GM19043 (cell line): ENCODE data around the gene SLC39A7.

Experiments used
- ATAC-seq: cut with Tn5 transposase; IDR thresholded peaks from one replicate; pipeline ENCODE4 v1.9.1; 2021; ENCODE audit warnings: low read depth; ENCODE audit not compliant: unreplicated experiment

SLC39A7 gene

DNA sequence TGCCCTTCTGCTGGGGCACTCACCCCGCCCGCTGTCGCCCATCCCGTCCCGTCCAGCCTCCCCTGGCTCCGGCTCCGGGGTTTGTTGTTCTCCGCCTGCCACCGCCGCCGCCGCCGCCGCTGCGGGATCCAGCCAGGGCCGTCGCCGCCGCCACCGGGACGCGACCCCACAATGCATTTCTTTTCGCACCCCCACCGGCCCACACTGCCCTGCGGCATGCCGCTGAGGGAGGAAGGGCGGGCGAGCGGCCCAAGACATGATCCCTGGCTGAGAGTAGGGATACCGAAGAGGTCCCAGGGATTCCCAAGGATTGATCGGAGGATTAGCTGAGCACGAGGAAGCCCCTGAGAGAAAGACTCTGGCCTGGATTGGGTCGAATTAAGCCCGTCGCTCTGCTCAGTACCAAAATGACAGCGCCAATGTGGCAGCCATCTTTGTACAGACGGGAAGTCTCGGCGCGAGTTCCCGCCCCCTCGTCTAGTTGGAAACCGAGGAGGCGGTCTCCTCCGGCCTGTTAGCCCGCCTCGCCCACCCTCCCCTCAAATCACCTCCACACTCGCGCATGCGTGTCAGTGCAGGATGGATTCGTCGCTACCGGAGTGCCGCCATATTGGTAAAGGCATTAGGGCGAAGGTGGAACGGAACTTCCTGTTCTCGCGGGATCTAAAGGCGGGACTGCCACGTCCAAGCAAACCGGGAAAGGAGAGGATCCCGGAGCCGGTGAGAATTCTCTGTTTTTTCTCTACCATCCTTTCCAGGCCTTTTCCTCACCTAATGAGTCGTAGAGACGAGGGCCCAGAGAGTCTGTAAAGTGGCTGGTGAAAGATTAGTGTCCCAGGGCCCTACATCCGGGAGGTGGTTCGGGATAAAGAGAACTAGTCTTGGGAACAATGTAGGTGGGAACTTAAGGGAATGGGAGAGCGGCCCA is at the start of gene SLC39A7, which contains the start of gene RXRB:
Gene SLC39A7 (plus strand): TSS at position 649 of the 928 bp plus-strand sequence. CDS start 379 bp downstream, outside the sequence.
Gene RXRB (minus strand): TSS at position 447 of the 928 bp plus-strand sequence. CDS start 189 bp downstream, at position 258.
- ATAC-seq, result peak; percentile 45

DNA sequence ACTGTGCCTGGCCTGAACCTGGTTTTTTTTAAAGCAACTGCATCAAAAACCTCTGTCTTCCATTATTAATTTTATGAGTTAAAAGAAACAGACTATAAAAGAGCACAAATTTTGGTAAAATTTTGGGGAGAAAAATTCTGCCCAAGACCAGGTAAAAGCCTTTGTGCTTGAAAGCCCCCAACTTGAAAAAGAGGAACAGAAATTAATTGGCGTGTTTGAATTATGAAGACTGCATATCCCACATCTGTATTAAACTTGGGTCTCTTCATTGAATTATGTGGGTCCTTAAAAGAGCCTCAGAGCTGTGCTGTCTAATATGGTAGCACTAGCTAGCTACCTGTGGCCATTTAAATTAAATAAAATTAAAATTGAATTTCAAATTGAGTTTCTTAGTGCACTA is 49.6 kb upstream of the SLC39A7 start:
- no peak for ATAC-seq

- ATAC-seq, result no peak
Measured at GRCh38 chr6:33154349-33154748, 46.3 kb upstream of the SLC39A7 start.

GRCh38 chr6:33156561-33156960 is 44.1 kb upstream of the SLC39A7 start:
- no peak for ATAC-seq

GRCh38 chr6:33156964-33157363 is 43.7 kb upstream of the SLC39A7 start:
- no peak for ATAC-seq

- ATAC-seq, result no peak
Measured at GRCh38 chr6:33160096-33160495, 40.6 kb upstream of the SLC39A7 start.

DNA sequence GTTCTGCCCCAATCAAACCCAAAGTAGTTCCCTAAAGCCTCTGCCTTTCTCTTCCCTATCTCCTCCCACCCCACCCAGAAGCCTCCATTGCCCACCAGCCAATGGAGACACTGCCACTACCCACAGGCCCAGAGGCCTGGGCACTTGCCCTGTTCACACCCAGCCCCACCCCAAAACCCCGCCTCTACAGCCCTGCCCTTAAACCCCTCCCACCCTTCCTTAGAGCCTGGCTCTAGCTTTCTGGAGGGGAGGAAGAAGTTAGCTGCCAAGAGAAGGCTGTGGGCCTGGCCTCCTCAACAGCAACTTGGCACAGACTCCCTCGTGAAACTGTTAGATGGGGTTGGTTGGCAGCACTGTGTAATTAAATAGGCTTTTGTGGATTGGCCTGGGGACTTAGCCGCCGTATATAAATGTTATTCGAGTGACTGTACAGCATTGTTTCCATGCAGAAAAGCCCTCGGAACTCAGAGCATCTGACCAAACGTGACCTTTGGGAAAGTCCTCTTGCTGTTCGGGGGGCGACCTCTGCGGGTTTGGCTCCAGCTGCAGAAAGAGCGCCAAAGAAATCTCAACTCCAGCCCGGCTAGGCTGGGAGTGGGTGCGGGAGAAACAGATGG is 39.8 kb upstream of the SLC39A7 start:
- no peak for ATAC-seq

DNA sequence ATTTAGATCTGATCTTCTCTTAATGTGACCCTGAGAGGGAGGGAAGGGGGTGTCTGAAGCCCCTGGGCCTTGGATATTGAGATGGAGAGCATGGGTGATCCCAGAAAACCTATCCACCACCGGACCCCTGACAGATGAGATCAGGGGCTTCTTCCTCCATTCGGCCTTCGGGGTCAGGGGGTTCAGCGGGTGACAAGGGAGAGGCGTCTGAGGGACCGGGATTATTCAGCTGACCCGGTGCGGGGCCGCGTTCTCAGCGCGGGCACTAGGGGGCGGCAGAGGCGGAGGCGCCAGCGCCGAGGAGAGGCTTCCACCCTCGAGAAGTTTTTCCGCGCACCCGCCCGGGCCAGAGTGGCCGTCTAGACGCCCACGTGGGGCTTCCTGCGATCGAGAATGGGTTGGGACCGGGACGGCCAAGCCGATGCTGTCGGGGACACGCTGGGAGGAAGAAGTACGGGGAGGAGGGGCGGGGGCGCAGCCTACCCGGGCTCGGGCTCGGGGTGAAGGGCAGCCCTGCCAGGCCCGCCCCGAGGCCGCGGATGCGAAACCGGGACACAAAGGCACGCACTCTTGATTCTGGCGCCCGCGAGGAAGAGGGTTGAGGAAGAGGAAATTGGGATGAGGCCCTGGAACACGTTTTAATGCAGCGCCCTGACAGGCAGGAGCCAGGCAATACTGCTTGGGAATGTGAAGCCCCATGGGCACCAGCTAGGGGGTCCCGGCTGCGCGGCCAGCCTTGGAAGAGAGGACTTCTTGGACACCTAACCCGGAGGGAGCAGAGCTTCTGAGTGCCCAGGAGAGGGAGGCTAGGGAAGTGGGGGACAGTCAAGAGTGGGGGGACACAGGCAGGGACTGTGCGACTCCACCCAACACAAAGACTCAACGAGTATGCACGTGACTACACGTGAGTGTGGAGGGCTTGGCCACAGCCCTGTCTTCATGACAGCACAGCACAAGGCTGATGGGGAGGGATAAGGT is 39.0 kb upstream of the SLC39A7 start:
- no peak for ATAC-seq

DNA sequence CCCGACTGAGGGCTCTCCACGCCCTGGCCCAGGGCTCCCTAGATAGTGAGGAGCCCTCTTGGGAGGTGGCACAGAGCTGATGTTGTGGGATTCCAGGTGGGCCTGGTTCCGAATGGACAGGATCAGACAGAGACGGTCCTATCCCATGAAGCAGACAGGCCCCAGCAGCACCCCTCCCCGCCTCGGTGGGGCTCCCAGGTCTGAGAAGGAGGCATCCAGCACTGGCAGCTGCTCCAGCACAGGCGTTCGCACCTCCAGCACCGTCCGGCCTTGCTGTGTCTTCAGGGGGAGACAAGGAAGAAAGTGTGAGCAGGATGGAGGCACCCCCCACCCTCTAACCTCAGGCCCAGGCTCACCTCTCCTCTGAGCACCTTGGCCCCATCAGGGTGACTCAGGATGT is 37.1 kb upstream of the SLC39A7 start:
- no peak for ATAC-seq

GRCh38 chr6:33164176-33164575 is 36.5 kb upstream of the SLC39A7 start:
- no peak for ATAC-seq

DNA sequence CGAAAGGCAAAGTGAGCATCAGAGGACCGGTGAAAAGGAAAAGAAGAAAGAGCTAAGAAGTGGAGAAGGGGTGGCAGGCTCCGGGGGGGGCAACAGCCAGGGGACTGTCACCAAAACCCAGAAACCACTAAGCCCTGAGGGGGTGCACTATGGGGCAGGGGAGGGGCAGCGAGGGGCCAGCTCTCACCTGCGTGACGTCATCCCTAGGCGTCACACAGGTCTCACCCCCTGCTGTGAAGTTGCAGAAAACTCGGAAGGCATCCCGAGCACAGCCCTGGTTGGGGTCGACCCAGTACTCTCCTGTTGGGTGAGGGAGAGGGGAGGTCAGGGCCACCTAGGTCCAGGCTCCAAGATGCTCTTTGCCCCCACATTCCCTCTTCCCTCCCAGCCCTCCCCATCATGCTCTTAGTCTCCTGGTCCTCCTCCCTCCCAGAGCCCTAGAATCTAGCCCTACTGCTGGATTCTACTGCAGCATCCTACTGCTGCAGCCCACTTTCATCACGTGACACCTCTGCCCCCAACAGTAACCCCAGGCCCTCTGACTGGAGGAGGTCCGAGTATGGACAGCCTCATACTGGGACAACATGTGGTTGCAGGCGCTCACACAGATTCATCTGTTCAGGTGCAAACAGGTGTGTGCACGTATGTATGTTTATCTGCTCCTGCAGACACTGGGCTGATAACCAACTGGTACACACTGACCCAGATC is 35.8 kb upstream of the SLC39A7 start:
- no peak for ATAC-seq

- no peak for ATAC-seq
Measured at GRCh38 chr6:33165581-33166258, 34.9 kb upstream of the SLC39A7 start.

DNA sequence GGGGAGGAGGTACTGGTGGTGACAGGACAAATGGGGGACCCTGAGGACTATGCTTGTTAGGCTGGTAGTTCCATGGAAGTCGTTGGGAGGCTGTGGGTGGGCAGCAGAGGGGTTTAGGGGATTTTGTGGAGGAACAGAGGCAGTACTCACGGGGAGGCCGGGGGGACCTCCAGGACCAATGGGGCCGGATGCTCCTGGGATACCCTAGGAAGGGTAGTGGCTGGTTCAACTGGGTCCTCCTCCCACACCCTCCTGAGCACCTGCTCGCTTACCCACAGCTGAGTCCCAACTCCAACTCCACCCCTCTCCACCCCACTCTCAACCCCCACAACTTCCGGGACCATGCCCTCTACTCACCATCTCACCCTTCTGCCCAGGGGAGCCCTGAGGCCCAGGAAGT is 34.3 kb upstream of the SLC39A7 start:
- no peak for ATAC-seq

DNA sequence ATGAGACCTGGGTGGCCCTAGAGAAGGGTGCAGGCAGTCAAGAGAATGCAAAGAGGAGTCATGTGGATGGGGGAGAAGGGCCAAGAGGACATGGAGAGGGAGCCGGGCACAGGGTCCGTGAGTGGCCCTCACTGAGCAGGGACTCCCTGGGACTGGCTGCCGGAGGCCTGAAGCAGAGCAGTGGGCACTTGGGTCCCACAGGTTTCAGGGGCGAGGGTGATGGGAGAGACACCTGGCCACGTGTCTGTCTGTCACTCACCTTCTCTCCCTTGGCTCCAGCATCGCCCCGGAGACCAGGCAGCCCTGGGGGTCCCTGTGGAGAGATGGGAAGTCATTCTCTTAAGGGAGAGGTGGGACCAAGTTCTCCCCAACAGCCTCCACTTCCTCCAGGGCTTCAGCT is 33.9 kb upstream of the SLC39A7 start:
- ATAC-seq, result no peak

DNA sequence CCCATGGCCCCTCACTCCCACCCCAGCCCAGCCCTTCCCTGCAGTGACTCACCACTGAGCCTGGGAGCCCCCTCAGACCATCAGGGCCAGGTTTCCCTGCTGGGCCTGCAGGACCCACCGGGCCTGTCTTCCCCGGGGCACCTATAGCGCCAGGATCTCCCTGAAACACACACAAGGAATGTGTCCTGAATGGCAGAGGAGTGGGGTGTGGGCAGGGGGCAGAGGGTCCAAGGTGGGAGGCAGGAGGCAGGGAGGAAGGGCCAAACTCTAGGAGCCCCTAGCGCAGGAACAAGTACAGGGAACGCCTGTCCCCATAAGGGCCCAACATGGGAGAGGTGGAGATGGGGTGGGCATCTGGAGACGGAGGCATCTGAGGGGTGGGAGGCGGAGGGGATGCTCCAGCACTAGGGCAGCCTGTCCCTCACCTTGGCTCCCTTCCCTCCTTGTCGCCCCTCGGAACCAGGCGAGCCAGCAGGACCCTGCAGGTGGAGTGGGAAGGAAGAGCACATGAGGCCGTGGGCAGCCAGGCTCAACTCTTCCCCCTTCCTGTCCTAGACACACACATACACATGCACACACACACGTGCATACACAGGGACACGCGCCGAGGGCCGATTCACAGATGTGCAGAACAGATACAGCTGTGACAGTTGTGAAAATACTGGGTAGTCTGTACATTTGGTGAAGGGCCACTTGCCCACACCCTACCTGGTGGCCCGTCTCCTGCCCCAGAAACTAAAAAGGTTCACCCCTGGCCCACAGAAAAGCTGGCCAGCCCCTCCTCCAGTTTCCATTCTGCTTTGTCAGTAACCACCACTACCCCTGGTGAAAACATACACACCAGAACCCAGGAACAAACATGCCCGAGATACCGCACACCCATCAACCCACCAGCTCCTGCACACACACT is 33.0 kb upstream of the SLC39A7 start:
- no peak for ATAC-seq

DNA sequence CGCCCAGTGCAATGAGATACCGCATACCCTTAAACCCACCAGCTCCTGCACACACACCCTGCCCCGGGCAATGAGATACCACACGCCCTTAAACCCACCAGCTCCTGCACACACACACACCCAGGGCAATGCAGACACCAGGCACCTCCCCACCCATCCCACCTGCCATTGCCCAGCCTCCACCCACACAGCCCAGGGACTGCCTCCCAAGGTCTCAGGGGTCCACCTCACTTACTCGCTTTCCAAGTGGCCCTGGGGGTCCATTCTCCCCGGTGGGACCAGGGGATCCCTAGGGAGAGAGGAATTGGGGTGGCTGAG is 32.4 kb upstream of the SLC39A7 start:
- ATAC-seq, result no peak

DNA sequence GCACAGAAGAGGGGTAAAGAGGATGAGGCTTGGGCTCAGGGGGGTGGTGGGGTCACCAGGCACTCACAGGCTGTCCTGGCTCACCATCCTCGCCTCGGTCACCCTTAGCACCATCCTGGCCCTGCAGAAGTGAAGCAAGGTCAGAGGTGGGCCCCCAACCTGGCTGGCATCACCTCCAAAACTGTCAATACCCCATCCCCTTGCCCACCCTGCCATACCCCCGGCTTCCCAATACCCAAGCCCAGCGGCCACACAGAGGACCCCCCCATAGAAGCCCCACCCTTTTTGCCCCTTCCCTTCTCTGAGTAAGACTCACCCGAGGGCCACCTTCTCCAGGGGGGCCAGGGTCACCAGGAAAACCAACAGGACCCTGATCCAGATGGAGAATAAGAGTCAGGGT is 32.0 kb upstream of the SLC39A7 start:
- ATAC-seq, result no peak

DNA sequence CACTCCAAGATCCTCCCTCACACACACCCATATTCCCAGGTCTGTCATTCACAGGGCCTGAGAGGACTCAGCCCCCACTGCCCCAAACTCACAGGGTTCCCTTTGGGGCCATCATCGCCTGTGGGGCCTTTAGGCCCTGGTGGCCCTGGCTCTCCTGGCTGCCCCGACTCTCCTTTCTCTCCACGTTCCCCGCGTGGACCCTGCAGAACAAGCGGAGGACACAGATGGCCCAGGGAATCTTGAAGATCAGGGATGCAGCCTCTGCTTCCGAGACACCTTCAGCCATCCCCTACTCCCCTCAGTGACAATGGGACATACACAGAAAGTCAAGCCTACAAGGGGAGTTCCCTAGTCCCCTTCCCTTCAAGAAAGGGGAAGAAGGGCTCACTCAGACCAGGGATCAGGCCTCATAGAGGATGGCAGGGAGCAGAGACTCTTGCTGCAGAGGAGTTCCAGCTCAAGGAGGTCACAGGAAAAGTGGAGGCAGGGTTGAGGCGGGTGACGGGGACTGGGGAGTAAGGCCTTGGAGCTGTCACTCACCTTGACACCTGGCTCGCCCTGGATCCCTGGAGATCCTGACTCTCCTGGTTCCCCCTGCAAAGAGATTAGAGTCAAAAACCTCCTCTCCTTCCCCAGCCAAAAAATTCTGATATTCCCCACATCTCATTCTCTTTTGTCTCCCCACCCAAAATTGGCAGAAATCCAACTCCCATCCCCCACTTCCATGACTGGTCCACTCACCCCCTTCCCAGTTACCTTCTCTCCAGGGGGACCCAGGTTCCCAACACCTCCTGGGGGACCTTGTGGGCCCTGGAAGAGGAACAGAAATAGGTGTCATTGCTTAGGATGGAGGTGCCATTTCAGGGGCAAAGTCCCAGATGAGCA is 31.1 kb upstream of the SLC39A7 start:
- no peak for ATAC-seq
